Transverse colon (tissue), 3 donors: ENCODE measurements around the gene CAMTA1.

ENCODE experiments used
- EP300 ChIP-seq: sonication (generic); formaldehyde crosslinking; IDR thresholded peaks from one replicate; pipeline ENCODE4 v1.6.1; 2017; ENCODE audit warnings: antibody characterized with exemption, low read depth
- TF ChIP-seq, protein P1 (sequence below), 5 experiments: fragments of 200-600 bp in 3 of 5; fragments of 450-650 bp in 2 of 5; sonication (generic) in 3 of 5; IDR thresholded peaks; 1 replicate in 2 of 5; 2 replicates in 3 of 5; pipeline ENCODE4 v1.5.1; 2016 to 2017; ENCODE audit warnings: antibody characterized with exemption in 5 of 5, inconsistent platforms in 3 of 5, mild to moderate bottlenecking in 2 of 5, moderate library complexity in 1 of 5

GRCh38 chr1:7345516-7345915 is 560.3 kb downstream of the CAMTA1 start:
- TF ChIP-seq, protein P1, sequence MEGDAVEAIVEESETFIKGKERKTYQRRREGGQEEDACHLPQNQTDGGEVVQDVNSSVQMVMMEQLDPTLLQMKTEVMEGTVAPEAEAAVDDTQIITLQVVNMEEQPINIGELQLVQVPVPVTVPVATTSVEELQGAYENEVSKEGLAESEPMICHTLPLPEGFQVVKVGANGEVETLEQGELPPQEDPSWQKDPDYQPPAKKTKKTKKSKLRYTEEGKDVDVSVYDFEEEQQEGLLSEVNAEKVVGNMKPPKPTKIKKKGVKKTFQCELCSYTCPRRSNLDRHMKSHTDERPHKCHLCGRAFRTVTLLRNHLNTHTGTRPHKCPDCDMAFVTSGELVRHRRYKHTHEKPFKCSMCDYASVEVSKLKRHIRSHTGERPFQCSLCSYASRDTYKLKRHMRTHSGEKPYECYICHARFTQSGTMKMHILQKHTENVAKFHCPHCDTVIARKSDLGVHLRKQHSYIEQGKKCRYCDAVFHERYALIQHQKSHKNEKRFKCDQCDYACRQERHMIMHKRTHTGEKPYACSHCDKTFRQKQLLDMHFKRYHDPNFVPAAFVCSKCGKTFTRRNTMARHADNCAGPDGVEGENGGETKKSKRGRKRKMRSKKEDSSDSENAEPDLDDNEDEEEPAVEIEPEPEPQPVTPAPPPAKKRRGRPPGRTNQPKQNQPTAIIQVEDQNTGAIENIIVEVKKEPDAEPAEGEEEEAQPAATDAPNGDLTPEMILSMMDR (IDR thresholded peaks at IDR 0.05): no peak
- no peak for TF ChIP-seq EP300
